Ishikawa (cell line): ENCODE measurements around the gene OR10A5.

Experiments
- CEBPB ChIP-seq: IDR thresholded peaks from 2 replicates; pipeline ENCODE4 v1.6.1; 2012
- CREB1 ChIP-seq: IDR thresholded peaks from 2 replicates; pipeline ENCODE4 v1.6.1; 2012; ENCODE audit warnings: low read depth
- EGR1 ChIP-seq: IDR thresholded peaks from 2 replicates; pipeline ENCODE4 v1.6.1; 2012
- EP300 ChIP-seq: IDR thresholded peaks from 2 replicates; pipeline ENCODE4 v1.6.1; 2012; ENCODE audit warnings: borderline replicate concordance
- FOXM1 ChIP-seq: IDR thresholded peaks from 2 replicates; pipeline ENCODE4 v1.6.1; 2012; ENCODE audit warnings: low read depth, borderline replicate concordance
- NFIC ChIP-seq: IDR thresholded peaks from 2 replicates; pipeline ENCODE4 v1.6.1; 2012
- RAD21 ChIP-seq: IDR thresholded peaks from 2 replicates; pipeline ENCODE4 v1.6.1; 2012; ENCODE audit warnings: low read depth
- TAF1 ChIP-seq: IDR thresholded peaks from 2 replicates; pipeline ENCODE4 v1.6.1; 2012; ENCODE audit warnings: low read depth, mild to moderate bottlenecking
- TCF12 ChIP-seq: IDR thresholded peaks from 2 replicates; pipeline ENCODE4 v1.6.1; 2012; ENCODE audit warnings: low read depth
- TEAD4 ChIP-seq: IDR thresholded peaks from 2 replicates; pipeline ENCODE4 v1.6.1; 2012
- YY1 ChIP-seq: IDR thresholded peaks from 2 replicates; pipeline ENCODE4 v1.6.1; 2012; ENCODE audit warnings: low read depth
- ZBTB7A ChIP-seq: IDR thresholded peaks from 2 replicates; pipeline ENCODE4 v1.6.1; 2012; ENCODE audit warnings: low read depth
- TF ChIP-seq, protein P1 (sequence below): IDR thresholded peaks from 2 replicates; pipeline ENCODE4 v1.6.1; 2012
- TF ChIP-seq, protein P2 (sequence below): IDR thresholded peaks from 2 replicates; pipeline ENCODE4 v1.6.1; 2012
- TF ChIP-seq, protein P3 (sequence below): IDR thresholded peaks from 2 replicates; pipeline ENCODE4 v1.6.1; 2012; ENCODE audit warnings: low read depth, mild to moderate bottlenecking

The OR10A5 gene

DNA sequence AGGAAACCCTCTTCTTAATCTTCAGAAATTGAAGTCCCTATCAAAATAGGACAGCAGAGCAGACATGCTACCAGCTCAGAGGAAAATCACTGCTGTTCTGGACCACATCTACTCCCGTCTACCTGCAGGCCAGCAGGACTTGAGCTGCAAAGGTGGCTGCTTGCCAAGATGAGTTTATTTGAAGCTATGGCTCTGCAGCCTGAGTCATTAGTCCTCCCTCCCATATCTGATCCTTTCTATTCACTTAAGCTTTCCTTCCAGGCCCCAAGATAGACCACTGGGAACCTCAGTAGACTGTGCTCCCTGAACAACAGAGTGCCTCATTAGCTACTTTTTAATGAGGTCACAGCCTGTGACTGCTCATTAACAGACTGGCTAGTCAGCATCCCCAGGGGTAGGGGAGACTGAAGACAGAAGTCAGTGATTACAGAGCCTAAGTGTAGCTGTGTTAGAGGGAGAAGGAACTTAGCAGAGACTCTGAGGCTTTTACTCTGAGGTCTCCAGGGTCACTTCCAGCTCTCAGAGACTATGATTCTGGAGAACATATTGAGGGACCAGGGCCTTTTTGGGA, 10.6 kb downstream of the OR10A5 start:
- TF ChIP-seq CREB1: no peak
- no peak for TF ChIP-seq TAF1
- no peak for TF ChIP-seq TCF12
- TF ChIP-seq CEBPB: no peak
- no peak for TF ChIP-seq TEAD4
- no peak for TF ChIP-seq EP300
- TF ChIP-seq NFIC: no peak
- no peak for TF ChIP-seq YY1
- TF ChIP-seq ZBTB7A: no peak
- TF ChIP-seq, protein P1, sequence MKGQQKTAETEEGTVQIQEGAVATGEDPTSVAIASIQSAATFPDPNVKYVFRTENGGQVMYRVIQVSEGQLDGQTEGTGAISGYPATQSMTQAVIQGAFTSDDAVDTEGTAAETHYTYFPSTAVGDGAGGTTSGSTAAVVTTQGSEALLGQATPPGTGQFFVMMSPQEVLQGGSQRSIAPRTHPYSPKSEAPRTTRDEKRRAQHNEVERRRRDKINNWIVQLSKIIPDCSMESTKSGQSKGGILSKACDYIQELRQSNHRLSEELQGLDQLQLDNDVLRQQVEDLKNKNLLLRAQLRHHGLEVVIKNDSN: no peak
- TF ChIP-seq, protein P2, sequence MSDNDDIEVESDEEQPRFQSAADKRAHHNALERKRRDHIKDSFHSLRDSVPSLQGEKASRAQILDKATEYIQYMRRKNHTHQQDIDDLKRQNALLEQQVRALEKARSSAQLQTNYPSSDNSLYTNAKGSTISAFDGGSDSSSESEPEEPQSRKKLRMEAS: no peak
- TF ChIP-seq, protein P3, sequence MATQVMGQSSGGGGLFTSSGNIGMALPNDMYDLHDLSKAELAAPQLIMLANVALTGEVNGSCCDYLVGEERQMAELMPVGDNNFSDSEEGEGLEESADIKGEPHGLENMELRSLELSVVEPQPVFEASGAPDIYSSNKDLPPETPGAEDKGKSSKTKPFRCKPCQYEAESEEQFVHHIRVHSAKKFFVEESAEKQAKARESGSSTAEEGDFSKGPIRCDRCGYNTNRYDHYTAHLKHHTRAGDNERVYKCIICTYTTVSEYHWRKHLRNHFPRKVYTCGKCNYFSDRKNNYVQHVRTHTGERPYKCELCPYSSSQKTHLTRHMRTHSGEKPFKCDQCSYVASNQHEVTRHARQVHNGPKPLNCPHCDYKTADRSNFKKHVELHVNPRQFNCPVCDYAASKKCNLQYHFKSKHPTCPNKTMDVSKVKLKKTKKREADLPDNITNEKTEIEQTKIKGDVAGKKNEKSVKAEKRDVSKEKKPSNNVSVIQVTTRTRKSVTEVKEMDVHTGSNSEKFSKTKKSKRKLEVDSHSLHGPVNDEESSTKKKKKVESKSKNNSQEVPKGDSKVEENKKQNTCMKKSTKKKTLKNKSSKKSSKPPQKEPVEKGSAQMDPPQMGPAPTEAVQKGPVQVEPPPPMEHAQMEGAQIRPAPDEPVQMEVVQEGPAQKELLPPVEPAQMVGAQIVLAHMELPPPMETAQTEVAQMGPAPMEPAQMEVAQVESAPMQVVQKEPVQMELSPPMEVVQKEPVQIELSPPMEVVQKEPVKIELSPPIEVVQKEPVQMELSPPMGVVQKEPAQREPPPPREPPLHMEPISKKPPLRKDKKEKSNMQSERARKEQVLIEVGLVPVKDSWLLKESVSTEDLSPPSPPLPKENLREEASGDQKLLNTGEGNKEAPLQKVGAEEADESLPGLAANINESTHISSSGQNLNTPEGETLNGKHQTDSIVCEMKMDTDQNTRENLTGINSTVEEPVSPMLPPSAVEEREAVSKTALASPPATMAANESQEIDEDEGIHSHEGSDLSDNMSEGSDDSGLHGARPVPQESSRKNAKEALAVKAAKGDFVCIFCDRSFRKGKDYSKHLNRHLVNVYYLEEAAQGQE: no peak
- TF ChIP-seq RAD21: no peak
- TF ChIP-seq FOXM1: no peak

DNA sequence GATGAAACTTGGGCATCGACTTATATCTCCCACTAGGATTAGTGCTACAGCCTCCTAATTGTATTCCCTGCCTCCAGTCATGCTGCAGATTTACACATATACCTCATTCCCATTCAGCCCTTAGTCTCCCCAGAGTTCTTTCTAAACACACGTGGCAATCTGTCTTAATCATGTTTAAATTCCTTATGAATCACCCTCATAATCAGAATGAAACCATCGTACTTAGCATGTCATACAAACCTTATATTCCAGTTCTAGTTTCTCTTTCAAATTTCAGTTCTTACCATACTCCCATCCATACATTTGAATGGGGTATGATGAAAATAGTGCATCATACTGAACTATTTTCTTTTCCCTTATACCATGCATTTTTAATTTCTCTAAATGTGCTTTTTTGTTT, 11.4 kb downstream of the OR10A5 start:
- TF ChIP-seq, protein P2: no peak
- TF ChIP-seq YY1 (no peak), ZBTB7A (no peak), FOXM1 (no peak), EP300 (no peak), CEBPB (no peak), TEAD4 (no peak), CREB1 (no peak), TCF12 (no peak), EGR1 (no peak), NFIC (no peak), RAD21 (no peak)
- TF ChIP-seq, protein P3: no peak
- TF ChIP-seq, protein P1: no peak

DNA sequence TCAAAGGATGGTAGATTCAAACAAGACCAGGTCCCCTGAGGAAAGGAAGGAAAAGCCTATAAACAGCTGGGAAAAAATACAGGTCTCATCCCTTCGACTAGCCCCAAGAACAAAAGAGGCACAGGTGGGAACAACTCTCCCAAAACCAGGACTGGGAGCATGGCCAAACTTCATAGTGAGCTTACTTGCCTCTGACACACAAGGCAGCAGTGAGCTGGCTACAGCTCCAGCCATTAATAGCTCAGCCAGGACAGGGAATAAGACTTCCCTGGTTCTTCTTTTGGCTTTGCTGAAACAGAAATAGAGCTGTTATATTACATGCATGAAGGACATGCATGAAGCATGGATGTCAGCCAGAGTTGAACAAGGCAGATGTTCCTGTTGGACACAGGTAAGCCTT, 17.5 kb downstream of the OR10A5 start, which contains the start of gene OR10A2:
TSS of gene OR10A2 (plus strand) at position 97 of the 400 bp plus-strand sequence. CDS start 6,698 bp downstream, outside the sequence.
- no peak for TF ChIP-seq CREB1
- TF ChIP-seq TEAD4: no peak
- TF ChIP-seq, protein P3: no peak
- no peak for TF ChIP-seq FOXM1
- TF ChIP-seq EP300: no peak
- TF ChIP-seq EGR1: no peak
- TF ChIP-seq, protein P1: no peak
- TF ChIP-seq ZBTB7A: no peak
- TF ChIP-seq, protein P2: no peak
- TF ChIP-seq TAF1: no peak

DNA sequence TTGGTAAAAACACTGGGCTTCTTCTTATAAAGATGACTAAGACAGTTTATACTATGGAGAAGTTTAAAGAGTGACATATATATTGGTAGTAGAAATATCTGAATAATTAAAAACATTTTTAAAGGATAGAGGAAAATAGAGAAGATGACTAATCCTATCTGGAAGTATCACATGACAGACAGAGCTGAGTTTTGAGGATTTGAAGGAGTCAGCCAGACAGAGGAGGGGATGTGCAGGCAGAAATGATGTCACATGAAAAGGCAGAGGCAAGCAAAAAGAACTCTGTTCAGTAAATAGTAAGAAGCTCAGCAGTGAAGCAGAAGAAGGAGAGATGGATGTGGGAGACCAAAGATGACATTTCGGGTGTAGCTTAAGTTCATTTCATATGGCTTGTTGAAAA, 19.0 kb downstream of the OR10A5 start:
- TF ChIP-seq RAD21 (no peak), CREB1 (no peak), TCF12 (no peak), EGR1 (no peak), TEAD4 (no peak), ZBTB7A (no peak), EP300 (no peak)
- TF ChIP-seq, protein P3: no peak
